ENCODE data around the gene ZDHHC14. TPM values are rescaled to one million over a fixed set of nuclear protein-coding genes. Genes with fewer than 3 reads are reported as not detected.

ZDHHC14 gene
- total and polyA plus RNA-seq, 7 donors: 2.4 to 12.6 (median 9.6) TPM

- WGBS, 2 donors: 83 to 91% methylated on average over 8 of the region's 8 CpGs
Measured at GRCh38 chr6:157563611-157564284, 182.8 kb downstream of the ZDHHC14 start.

GRCh38 chr6:157568702-157569101, 187.7 kb downstream of the ZDHHC14 start:
- 96 to 97% methylated on average over 1 of the region's 1 CpG for WGBS, 2 donors
- intact Hi-C loops (cut with DNase I): no loop called here
- TF ChIP-seq POLR2A (IDR thresholded peaks at IDR 0.05) (no peak), POLR2AphosphoS5 (IDR thresholded peaks at IDR 0.05) (no peak), CTCF (IDR thresholded peaks at IDR 0.05) (no peak), EP300 (IDR thresholded peaks at IDR 0.05) (no peak)
- Histone ChIP-seq H3K4me1 (no peaks in the 10 kb centered on the region), H3K27ac (no peak overlapping the region), H3K4me3 (no peak overlapping the region), H3K27me3 (no peaks in the 10 kb centered on the region), H3K36me3 (no peaks in the 10 kb centered on the region), H3K9me3 (no peaks in the 10 kb centered on the region)
- no peak for DNase-seq

More at GRCh38 chr6:157563611-157564284, 182.8 kb downstream of the ZDHHC14 start:
- TF ChIP-seq EP300 (IDR thresholded peaks at IDR 0.05) (no peak), CTCF (IDR thresholded peaks at IDR 0.05) (no peak), POLR2AphosphoS5 (IDR thresholded peaks at IDR 0.05) (no peak), POLR2A (IDR thresholded peaks at IDR 0.05) (no peak)
- H3K9me3 ChIP-seq: no peaks in the 10 kb centered on the region
- H3K4me3 ChIP-seq: no peak overlapping the region
- no peaks in the 10 kb centered on the region for H3K27me3 ChIP-seq
- no peak for DNase-seq
- H3K4me1 ChIP-seq: no peaks in the 10 kb centered on the region
- H3K27ac ChIP-seq: no peak overlapping the region
- intact Hi-C loops (cut with DNase I): no loop called here
- H3K36me3 ChIP-seq: no peaks in the 10 kb centered on the region

DNA sequence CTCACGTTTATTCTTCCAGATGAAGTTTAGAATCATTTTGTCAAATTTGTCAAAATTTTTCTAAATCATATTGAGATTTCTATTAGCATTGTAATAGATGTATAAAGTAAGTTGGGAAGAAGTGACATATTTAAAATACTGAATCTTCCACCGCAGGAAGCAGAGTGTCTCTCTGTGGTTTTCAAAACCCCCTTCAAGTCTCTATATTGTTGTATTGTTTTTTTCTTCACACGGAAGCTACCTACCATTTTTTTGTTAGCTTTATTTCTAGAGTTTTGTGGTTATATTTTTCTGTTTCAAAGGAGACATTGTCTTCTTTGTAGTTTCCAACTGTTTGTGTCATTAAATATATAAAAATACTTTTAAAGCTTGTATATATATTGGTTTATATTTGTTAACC, 188.6 kb downstream of the ZDHHC14 start:
- H3K36me3 ChIP-seq: no peaks in the 10 kb centered on the region
- intact Hi-C loops (cut with DNase I): no loop called here
- no peak overlapping the region for H3K27ac ChIP-seq
- no peaks in the 10 kb centered on the region for H3K27me3 ChIP-seq
- DNase-seq: no peak
- H3K9me3 ChIP-seq: no peaks in the 10 kb centered on the region
- H3K4me3 ChIP-seq: no peak overlapping the region
- TF ChIP-seq CTCF (IDR thresholded peaks at IDR 0.05) (no peak), POLR2AphosphoS5 (IDR thresholded peaks at IDR 0.05) (no peak), EP300 (IDR thresholded peaks at IDR 0.05) (no peak), POLR2A (IDR thresholded peaks at IDR 0.05) (no peak)
- WGBS, 2 donors: 41 to 66% methylated on average over 3 of the region's 3 CpGs
- H3K4me1 ChIP-seq: no peaks in the 10 kb centered on the region

DNA sequence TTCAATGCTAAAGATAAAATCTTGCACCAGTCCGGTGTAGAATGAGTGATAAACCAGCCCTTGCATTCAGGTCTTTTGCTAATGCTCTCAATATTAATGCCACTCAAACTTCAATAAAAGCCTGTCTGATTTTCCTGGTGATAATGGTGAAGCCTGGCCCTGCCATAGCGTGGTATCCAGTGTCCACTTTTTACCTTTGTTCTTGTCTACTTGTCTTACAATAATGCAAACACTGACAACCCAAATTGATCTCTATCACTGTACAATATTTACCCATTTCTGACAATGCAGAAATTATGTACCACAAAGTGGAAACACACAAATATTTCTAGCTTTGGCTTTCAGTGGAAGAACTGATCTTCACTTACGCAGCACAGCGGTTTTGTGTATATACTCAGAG, 189.1 kb downstream of the ZDHHC14 start:
- intact Hi-C loops (cut with DNase I): no loop called here
- H3K36me3 ChIP-seq: no peaks in the 10 kb centered on the region
- no peaks in the 10 kb centered on the region for H3K9me3 ChIP-seq
- no peak overlapping the region for H3K4me3 ChIP-seq
- H3K27me3 ChIP-seq: no peaks in the 10 kb centered on the region
- WGBS, 2 donors: 82 to 85% methylated on average over 4 of the region's 4 CpGs
- no peak for TF ChIP-seq CTCF (IDR thresholded peaks at IDR 0.05)
- TF ChIP-seq EP300 (IDR thresholded peaks at IDR 0.05): no peak
- no peaks in the 10 kb centered on the region for H3K4me1 ChIP-seq
- DNase-seq: no peak
- no peak overlapping the region for H3K27ac ChIP-seq

DNA sequence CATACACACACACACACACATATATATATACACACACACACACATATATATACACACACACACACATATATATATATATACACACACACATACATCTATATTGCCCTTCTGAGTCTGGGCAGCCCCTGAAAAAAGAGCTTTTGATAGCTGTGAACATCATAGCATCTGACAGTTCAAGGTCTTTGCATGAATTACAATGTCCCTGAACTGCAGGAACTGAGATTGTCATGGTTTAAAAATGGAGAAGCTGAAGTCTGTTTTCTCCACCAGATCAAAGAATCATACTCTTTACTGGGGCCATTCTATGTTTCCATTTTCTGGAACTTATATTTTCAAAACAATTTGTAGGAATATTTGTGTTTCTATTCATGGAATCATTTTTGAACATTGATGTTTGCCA, 189.8 kb downstream of the ZDHHC14 start:
- Histone ChIP-seq H3K4me1 (no peaks in the 10 kb centered on the region), H3K27me3 (no peaks in the 10 kb centered on the region), H3K4me3 (no peak overlapping the region), H3K27ac (no peak overlapping the region), H3K9me3 (no peaks in the 10 kb centered on the region), H3K36me3 (no peaks in the 10 kb centered on the region)
- DNase-seq: no peak
- intact Hi-C loops (cut with DNase I): no loop called here
- no peak for TF ChIP-seq CTCF (IDR thresholded peaks at IDR 0.05)
